Osteoblast (primary cell): ENCODE results near the gene RALGPS1. TPM values are rescaled to one million over a fixed set of nuclear protein-coding genes. Genes with fewer than 3 reads are reported as not detected.

ENCODE experiments used
- DNase-seq: peaks from one replicate; pipeline ENCODE4 v3.0.0; 2011; ENCODE audit warnings: low spot score, mixed read lengths; ENCODE audit not compliant: insufficient read length; ENCODE audit errors: missing footprints
- H2AFZ ChIP-seq: 2 replicates; pipeline ENCODE4 v1.6.0; 2011; ENCODE audit warnings: mild to moderate bottlenecking, low read length
- H3K27ac ChIP-seq: 2 replicates; pipeline ENCODE4 v1.5.1; 2011; ENCODE audit warnings: mild to moderate bottlenecking, low read depth, low read length, moderate library complexity
- H3K27me3 ChIP-seq: 2 replicates; pipeline ENCODE4 v1.6.0; 2012; ENCODE audit warnings: mild to moderate bottlenecking, control low read depth, inconsistent platforms, low read length, moderate library complexity; ENCODE audit not compliant: insufficient read depth
- H3K36me3 ChIP-seq: 2 replicates; pipeline ENCODE4 v1.5.1; 2011; ENCODE audit warnings: mild to moderate bottlenecking, low read length, control low read depth, moderate library complexity; ENCODE audit not compliant: insufficient read depth
- H3K4me1 ChIP-seq: 2 replicates; pipeline ENCODE4 v1.5.1; 2011; ENCODE audit warnings: mild to moderate bottlenecking, low read length, control low read depth, moderate library complexity; ENCODE audit not compliant: insufficient read depth
- H3K4me2 ChIP-seq: 2 replicates; pipeline ENCODE4 v1.6.0; 2011; ENCODE audit warnings: mild to moderate bottlenecking, low read length; ENCODE audit not compliant: insufficient read depth
- H3K4me3 ChIP-seq: fragments of 200-600 bp; sonication (generic); 3 replicates; pipeline ENCODE4 v1.5.1; 2012; ENCODE audit warnings: mild to moderate bottlenecking, low read length, inconsistent platforms; ENCODE audit not compliant: insufficient read depth
- H3K79me2 ChIP-seq: 2 replicates; pipeline ENCODE4 v1.6.0; 2012; ENCODE audit warnings: mild to moderate bottlenecking, low read length, control low read depth, inconsistent platforms; ENCODE audit not compliant: insufficient read depth
- H3K9me3 ChIP-seq: 2 replicates; pipeline ENCODE4 v1.5.1; 2011; ENCODE audit warnings: low read depth, low read length, control low read depth
- H4K20me1 ChIP-seq: 2 replicates; pipeline ENCODE4 v1.6.0; 2012; ENCODE audit warnings: mild to moderate bottlenecking, low read length, control low read depth; ENCODE audit not compliant: insufficient read depth
- CTCF ChIP-seq: IDR thresholded peaks from 2 replicates; pipeline ENCODE4 v1.5.1; 2011; ENCODE audit warnings: mild to moderate bottlenecking, low read depth, low read length, moderate library complexity; ENCODE audit errors: extremely low read depth
- total RNA-seq: library from RNA; depleted of rRNA; stranded (reverse); fragments of >200 nt; gene quantifications from 2 replicates; pipeline ENCODE4 v1.2.3, GENCODE V29; 2012

The RALGPS1 gene
- total RNA-seq, 1 donor = 5.1 TPM

GRCh38 chr9:127176631-127177030 is 262.0 kb downstream of the RALGPS1 start:
- Histone ChIP-seq H3K4me2 (no peak overlapping the region), H3K36me3 (no peaks in the 10 kb centered on the region), H3K4me3 (no peak overlapping the region), H3K4me1 (no peaks in the 10 kb centered on the region), H4K20me1 (no peaks in the 10 kb centered on the region), H2AFZ (no peak overlapping the region), H3K9me3 (no peaks in the 10 kb centered on the region), H3K27ac (no peak overlapping the region), H3K27me3 (no peaks in the 10 kb centered on the region), H3K79me2 (no peaks in the 10 kb centered on the region)
- no peak for TF ChIP-seq CTCF
- no peak for DNase-seq

- Histone ChIP-seq H4K20me1 (no peaks in the 10 kb centered on the region), H3K27ac (no peak overlapping the region), H3K4me1 (no peaks in the 10 kb centered on the region), H3K4me3 (no peak overlapping the region), H2AFZ (no peak overlapping the region), H3K4me2 (no peak overlapping the region), H3K36me3 (no peaks in the 10 kb centered on the region), H3K27me3 (no peaks in the 10 kb centered on the region), H3K79me2 (no peaks in the 10 kb centered on the region), H3K9me3 (no peaks in the 10 kb centered on the region)
- DNase-seq = no peak
- no peak for TF ChIP-seq CTCF
Observed at GRCh38 chr9:127177231-127177630, 262.6 kb downstream of the RALGPS1 start.

GRCh38 chr9:127177665-127178265 is 263.2 kb downstream of the RALGPS1 start:
- no peak overlapping the region for H3K4me3 ChIP-seq
- H3K27me3 ChIP-seq = no peaks in the 10 kb centered on the region
- H3K4me1 ChIP-seq = no peaks in the 10 kb centered on the region
- no peak for DNase-seq
- no peak overlapping the region for H2AFZ ChIP-seq
- H3K4me2 ChIP-seq = no peak overlapping the region
- H4K20me1 ChIP-seq = no peaks in the 10 kb centered on the region
- no peaks in the 10 kb centered on the region for H3K36me3 ChIP-seq
- no peak overlapping the region for H3K27ac ChIP-seq
- H3K79me2 ChIP-seq = no peaks in the 10 kb centered on the region
- no peaks in the 10 kb centered on the region for H3K9me3 ChIP-seq
- TF ChIP-seq CTCF = no peak

GRCh38 chr9:127178686-127179632 is 264.4 kb downstream of the RALGPS1 start:
- Histone ChIP-seq H3K4me1 (no peaks in the 10 kb centered on the region), H3K4me3 (no peak overlapping the region), H3K4me2 (no peak overlapping the region), H3K27me3 (no peaks in the 10 kb centered on the region), H3K9me3 (no peaks in the 10 kb centered on the region), H3K36me3 (no peaks in the 10 kb centered on the region), H2AFZ (no peak overlapping the region), H3K79me2 (no peaks in the 10 kb centered on the region), H3K27ac (no peak overlapping the region), H4K20me1 (no peaks in the 10 kb centered on the region)
- no peak for TF ChIP-seq CTCF
- peak; percentile 32 for DNase-seq
